ENCODE results near the gene PCDH9. TPM values are rescaled to one million over a fixed set of nuclear protein-coding genes. Genes with fewer than 3 reads are reported as not detected.

Gene PCDH9
- total RNA-seq, 1 donor from 2014 or later = 6.8 TPM

DNA sequence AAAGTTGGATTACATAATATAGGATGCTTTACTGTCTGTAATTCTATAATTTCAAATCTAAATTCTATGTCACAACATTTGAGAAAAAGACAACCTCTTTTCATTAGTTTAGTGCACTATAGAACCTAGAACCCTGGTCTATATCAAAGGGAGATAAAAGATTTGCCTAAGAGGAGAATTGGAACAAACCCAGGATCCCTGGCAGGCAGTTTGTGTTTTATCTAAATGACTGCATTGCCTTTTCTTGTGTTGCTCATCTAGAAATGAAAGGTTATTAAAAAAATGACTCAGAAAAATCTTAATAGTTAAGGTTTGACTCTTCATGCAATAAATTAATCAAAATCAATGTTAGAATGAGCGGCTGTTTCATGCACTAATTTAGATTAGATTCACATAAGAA, 96.7 kb downstream of the PCDH9 start:
- Histone ChIP-seq H3K9me3 (ENCODE audit: control insufficient read depth in 3 of 3, low read length in 3 of 3) (no peaks in the 10 kb centered on the region), H3K36me3 (ENCODE audit: control insufficient read depth in 3 of 3, insufficient read depth in 3 of 3, low read length in 3 of 3) (no peaks in the 10 kb centered on the region), H3K4me3 (ENCODE audit: low read length in 3 of 3) (no peak overlapping the region), H3K27ac (ENCODE audit: low read depth, low read length) (no peak overlapping the region), H3K4me1 (ENCODE audit: control insufficient read depth in 3 of 3, insufficient read depth in 3 of 3, low read length in 3 of 3) (no peaks in the 10 kb centered on the region), H3K27me3 (ENCODE audit: control insufficient read depth in 3 of 3, insufficient read depth in 3 of 3, low read length in 3 of 3) (no peaks in the 10 kb centered on the region), H3K9ac (ENCODE audit: low read depth in 1 of 3, low read length in 3 of 3) (no peak overlapping the region)

DNA sequence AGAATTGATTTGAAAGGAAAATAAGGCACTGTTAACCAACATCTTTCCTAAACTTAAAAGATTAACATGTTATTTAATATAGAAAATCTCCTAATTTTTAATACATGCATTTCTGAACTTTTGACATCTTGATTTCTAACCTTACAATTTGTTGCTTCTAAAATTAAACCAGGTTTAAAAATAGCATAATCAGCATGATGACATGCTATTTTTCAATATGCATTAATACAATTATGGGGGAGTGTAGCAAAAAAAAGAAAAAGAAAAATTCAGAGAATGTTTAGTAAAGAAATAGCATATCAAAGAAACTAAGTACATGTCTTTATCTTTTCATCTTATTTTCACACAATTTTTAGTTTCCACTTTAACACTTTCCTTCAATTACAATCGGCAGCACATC, 98.7 kb downstream of the PCDH9 start:
- Histone ChIP-seq H3K27ac (ENCODE audit: low read depth, low read length) (no peak overlapping the region), H3K9me3 (ENCODE audit: control insufficient read depth in 3 of 3, low read length in 3 of 3) (no peaks in the 10 kb centered on the region), H3K27me3 (ENCODE audit: control insufficient read depth in 3 of 3, insufficient read depth in 3 of 3, low read length in 3 of 3) (no peaks in the 10 kb centered on the region), H3K9ac (ENCODE audit: low read depth in 1 of 3, low read length in 3 of 3) (no peak overlapping the region), H3K36me3 (ENCODE audit: control insufficient read depth in 3 of 3, insufficient read depth in 3 of 3, low read length in 3 of 3) (no peaks in the 10 kb centered on the region), H3K4me1 (ENCODE audit: control insufficient read depth in 3 of 3, insufficient read depth in 3 of 3, low read length in 3 of 3) (no peaks in the 10 kb centered on the region), H3K4me3 (ENCODE audit: low read length in 3 of 3) (no peak overlapping the region)

DNA sequence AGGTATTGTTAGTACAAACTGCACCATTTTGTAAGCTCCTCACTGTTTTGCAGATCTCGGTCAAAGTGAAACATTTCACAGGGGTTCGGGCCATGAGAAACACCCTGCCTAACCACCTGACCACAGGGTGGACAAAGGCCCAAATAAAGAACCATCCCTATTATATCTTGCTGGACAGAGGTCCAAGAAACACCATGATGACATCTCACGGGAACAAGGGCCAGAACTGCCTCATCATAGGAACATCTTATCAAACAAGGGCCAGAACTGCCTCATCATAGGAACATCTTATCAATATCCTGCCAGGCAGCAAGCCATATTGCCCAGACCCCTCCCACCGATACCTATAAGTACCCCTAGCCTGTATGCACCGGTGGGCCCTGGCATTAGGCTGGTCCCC, 99.7 kb downstream of the PCDH9 start:
- Histone ChIP-seq H3K27me3 (ENCODE audit: control insufficient read depth in 3 of 3, insufficient read depth in 3 of 3, low read length in 3 of 3) (no peaks in the 10 kb centered on the region), H3K4me1 (ENCODE audit: control insufficient read depth in 3 of 3, insufficient read depth in 3 of 3, low read length in 3 of 3) (no peaks in the 10 kb centered on the region), H3K36me3 (ENCODE audit: control insufficient read depth in 3 of 3, insufficient read depth in 3 of 3, low read length in 3 of 3) (no peaks in the 10 kb centered on the region), H3K27ac (ENCODE audit: low read depth, low read length) (no peak overlapping the region), H3K9ac (ENCODE audit: low read depth in 1 of 3, low read length in 3 of 3) (no peak overlapping the region), H3K4me3 (ENCODE audit: low read length in 3 of 3) (no peak overlapping the region), H3K9me3 (ENCODE audit: control insufficient read depth in 3 of 3, low read length in 3 of 3) (no peaks in the 10 kb centered on the region)

DNA sequence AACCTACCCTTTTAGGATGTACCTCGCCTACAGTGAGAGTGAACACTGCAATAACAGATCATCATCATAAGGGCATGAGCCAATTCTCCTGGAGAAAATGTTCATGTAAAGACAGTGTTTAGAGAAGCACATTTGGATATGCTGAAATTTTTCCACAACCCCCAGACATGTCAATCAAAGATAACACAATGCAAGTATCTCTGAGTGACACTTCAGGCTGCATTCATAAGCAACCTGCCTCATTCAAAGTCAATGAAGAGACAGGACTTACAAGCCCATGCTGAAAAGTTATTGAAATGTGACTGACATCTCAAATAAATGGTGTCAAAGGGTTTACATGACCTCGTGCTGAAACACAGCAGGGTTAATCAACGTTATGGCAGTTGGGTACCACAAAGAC, 102.0 kb downstream of the PCDH9 start:
- Histone ChIP-seq H3K36me3 (ENCODE audit: control insufficient read depth in 3 of 3, insufficient read depth in 3 of 3, low read length in 3 of 3) (no peaks in the 10 kb centered on the region), H3K27ac (ENCODE audit: low read depth, low read length) (no peak overlapping the region), H3K4me3 (ENCODE audit: low read length in 3 of 3) (no peak overlapping the region), H3K27me3 (ENCODE audit: control insufficient read depth in 3 of 3, insufficient read depth in 3 of 3, low read length in 3 of 3) (no peaks in the 10 kb centered on the region), H3K4me1 (ENCODE audit: control insufficient read depth in 3 of 3, insufficient read depth in 3 of 3, low read length in 3 of 3) (no peaks in the 10 kb centered on the region), H3K9me3 (ENCODE audit: control insufficient read depth in 3 of 3, low read length in 3 of 3) (no peaks in the 10 kb centered on the region), H3K9ac (ENCODE audit: low read depth in 1 of 3, low read length in 3 of 3) (no peak overlapping the region)

DNA sequence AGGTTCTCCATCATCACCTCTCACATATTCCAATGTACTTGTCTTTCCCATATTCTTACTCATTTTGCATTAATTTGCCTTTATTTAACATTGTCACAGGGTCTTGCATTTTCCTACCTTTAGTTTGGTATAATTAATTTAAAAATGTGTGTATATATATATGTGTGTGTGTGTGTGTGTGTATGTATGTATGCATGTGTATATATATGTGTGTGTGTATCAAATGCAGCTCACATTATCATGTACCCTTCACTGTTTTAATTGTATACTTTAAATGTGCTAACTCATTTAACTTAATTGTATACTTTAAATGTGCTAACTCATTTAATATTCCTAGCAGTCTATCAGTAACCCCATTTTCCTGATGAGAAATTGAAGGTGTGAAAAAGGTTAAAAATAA, 104.5 kb downstream of the PCDH9 start:
- no peaks in the 10 kb centered on the region for H3K9me3 ChIP-seq (ENCODE audit: control insufficient read depth in 3 of 3, low read length in 3 of 3)
- no peaks in the 10 kb centered on the region for H3K36me3 ChIP-seq (ENCODE audit: control insufficient read depth in 3 of 3, insufficient read depth in 3 of 3, low read length in 3 of 3)
- no peaks in the 10 kb centered on the region for H3K27me3 ChIP-seq (ENCODE audit: control insufficient read depth in 3 of 3, insufficient read depth in 3 of 3, low read length in 3 of 3)
- H3K4me3 ChIP-seq (ENCODE audit: low read length in 3 of 3) = no peak overlapping the region
- no peak overlapping the region for H3K27ac ChIP-seq (ENCODE audit: low read depth, low read length)
- H3K4me1 ChIP-seq (ENCODE audit: control insufficient read depth in 3 of 3, insufficient read depth in 3 of 3, low read length in 3 of 3) = no peaks in the 10 kb centered on the region
- no peak overlapping the region for H3K9ac ChIP-seq (ENCODE audit: low read depth in 1 of 3, low read length in 3 of 3)

DNA sequence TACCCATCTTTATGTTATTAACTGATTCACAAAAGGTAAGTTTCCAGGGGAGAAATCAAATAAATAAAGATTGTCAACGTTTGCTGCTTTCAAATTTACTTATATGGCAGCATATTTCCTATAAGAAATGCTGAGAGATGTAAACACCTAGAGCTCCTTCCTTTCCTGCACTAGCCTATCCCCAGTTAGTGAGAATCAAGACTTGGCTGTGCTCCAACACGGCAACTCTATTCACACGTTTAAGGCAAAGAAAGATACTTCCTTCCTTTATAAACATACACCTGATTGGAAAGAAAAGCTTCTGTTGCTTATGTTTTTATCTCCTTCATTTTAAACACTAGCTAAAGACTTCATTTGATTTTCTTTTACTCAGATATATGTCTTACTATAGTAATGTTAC, 107.0 kb downstream of the PCDH9 start:
- H3K4me3 ChIP-seq (ENCODE audit: low read length in 3 of 3) = no peak overlapping the region
- H3K27ac ChIP-seq (ENCODE audit: low read depth, low read length) = no peak overlapping the region
- no peaks in the 10 kb centered on the region for H3K36me3 ChIP-seq (ENCODE audit: control insufficient read depth in 3 of 3, insufficient read depth in 3 of 3, low read length in 3 of 3)
- H3K4me1 ChIP-seq (ENCODE audit: control insufficient read depth in 3 of 3, insufficient read depth in 3 of 3, low read length in 3 of 3) = no peaks in the 10 kb centered on the region
- no peaks in the 10 kb centered on the region for H3K9me3 ChIP-seq (ENCODE audit: control insufficient read depth in 3 of 3, low read length in 3 of 3)
- no peaks in the 10 kb centered on the region for H3K27me3 ChIP-seq (ENCODE audit: control insufficient read depth in 3 of 3, insufficient read depth in 3 of 3, low read length in 3 of 3)
- no peak overlapping the region for H3K9ac ChIP-seq (ENCODE audit: low read depth in 1 of 3, low read length in 3 of 3)

DNA sequence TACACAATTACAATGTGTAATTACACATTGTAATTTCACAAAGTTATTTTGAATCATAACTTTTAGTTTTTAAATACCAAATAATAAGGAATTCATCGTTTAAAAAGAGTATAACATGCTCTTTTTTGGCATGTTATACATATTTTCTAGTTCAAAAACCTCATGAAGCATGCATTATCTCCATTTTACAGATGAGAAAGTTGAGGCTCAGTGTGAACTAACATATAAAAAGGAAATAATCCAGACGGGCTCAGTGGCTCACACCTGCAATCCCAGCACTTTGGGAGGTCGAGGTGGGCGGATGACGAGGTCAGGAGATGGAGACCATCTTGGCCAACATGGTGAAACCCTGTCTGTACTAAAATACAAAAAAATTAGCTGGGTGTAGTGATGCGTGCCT, 107.9 kb downstream of the PCDH9 start:
- Histone ChIP-seq H3K4me3 (ENCODE audit: low read length in 3 of 3) (no peak overlapping the region), H3K9ac (ENCODE audit: low read depth in 1 of 3, low read length in 3 of 3) (no peak overlapping the region), H3K4me1 (ENCODE audit: control insufficient read depth in 3 of 3, insufficient read depth in 3 of 3, low read length in 3 of 3) (no peaks in the 10 kb centered on the region), H3K9me3 (ENCODE audit: control insufficient read depth in 3 of 3, low read length in 3 of 3) (no peaks in the 10 kb centered on the region), H3K36me3 (ENCODE audit: control insufficient read depth in 3 of 3, insufficient read depth in 3 of 3, low read length in 3 of 3) (no peaks in the 10 kb centered on the region), H3K27me3 (ENCODE audit: control insufficient read depth in 3 of 3, insufficient read depth in 3 of 3, low read length in 3 of 3) (no peaks in the 10 kb centered on the region), H3K27ac (ENCODE audit: low read depth, low read length) (no peak overlapping the region)

DNA sequence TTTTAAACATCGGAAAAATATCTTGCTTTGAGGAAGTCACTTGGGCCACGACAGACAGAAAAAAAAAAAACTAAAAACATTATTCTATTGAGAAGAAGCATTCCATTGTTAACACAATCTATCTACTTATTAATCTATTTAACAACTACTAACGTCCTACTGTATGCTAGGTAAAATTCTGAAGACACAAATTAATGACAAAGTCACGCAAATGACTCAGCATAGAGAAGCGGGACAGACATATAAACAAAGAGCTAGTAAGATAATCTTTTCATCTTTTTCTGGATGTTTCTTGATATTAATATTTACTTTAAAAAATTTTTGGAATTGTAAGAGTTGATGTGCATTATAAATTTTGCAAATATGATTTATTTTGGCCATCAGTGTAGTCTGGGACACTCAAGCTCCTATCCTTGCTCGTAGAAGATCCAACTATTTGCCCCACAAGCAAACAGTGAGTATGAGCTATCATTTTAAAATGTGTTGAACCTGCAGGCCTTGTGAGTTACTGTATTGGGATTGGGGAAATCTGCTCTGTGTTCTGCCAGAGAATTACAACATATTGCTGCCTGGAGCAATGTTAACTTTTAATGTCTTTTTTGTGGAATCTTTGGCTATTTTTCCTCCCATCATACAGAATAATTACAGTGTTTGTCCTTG, 109.1 kb downstream of the PCDH9 start:
- H3K9ac ChIP-seq (ENCODE audit: low read depth in 1 of 3, low read length in 3 of 3) = no peak overlapping the region
- H3K4me3 ChIP-seq (ENCODE audit: low read length in 3 of 3) = no peak overlapping the region
- H3K9me3 ChIP-seq (ENCODE audit: control insufficient read depth in 3 of 3, low read length in 3 of 3) = no peaks in the 10 kb centered on the region
- H3K27me3 ChIP-seq (ENCODE audit: control insufficient read depth in 3 of 3, insufficient read depth in 3 of 3, low read length in 3 of 3) = no peaks in the 10 kb centered on the region
- H3K36me3 ChIP-seq (ENCODE audit: control insufficient read depth in 3 of 3, insufficient read depth in 3 of 3, low read length in 3 of 3) = no peaks in the 10 kb centered on the region
- no peak overlapping the region for H3K27ac ChIP-seq (ENCODE audit: low read depth, low read length)
- H3K4me1 ChIP-seq (ENCODE audit: control insufficient read depth in 3 of 3, insufficient read depth in 3 of 3, low read length in 3 of 3) = no peaks in the 10 kb centered on the region

DNA sequence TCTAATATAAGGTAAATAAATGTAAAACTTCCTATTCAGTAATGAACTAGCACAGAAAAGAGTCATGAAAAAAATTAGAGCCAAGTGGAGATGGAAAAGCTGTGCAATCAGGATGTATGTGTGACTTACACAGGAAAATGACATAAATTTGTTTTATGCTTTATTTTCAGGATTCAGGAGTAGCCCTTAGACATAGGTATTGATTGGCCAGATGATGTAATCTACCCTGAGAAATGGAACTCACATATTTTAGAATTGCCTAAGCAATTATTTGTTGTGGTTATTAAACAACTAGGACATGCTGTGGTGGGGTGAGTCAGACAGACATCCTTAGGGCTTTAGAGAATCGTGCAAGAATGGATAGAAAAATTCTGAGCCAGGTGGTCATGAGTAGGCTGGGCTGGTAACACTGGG, 110.6 kb downstream of the PCDH9 start:
- no peak overlapping the region for H3K4me3 ChIP-seq (ENCODE audit: low read length in 3 of 3)
- H3K27ac ChIP-seq (ENCODE audit: low read depth, low read length) = no peak overlapping the region
- no peaks in the 10 kb centered on the region for H3K36me3 ChIP-seq (ENCODE audit: control insufficient read depth in 3 of 3, insufficient read depth in 3 of 3, low read length in 3 of 3)
- no peaks in the 10 kb centered on the region for H3K4me1 ChIP-seq (ENCODE audit: control insufficient read depth in 3 of 3, insufficient read depth in 3 of 3, low read length in 3 of 3)
- no peaks in the 10 kb centered on the region for H3K27me3 ChIP-seq (ENCODE audit: control insufficient read depth in 3 of 3, insufficient read depth in 3 of 3, low read length in 3 of 3)
- no peaks in the 10 kb centered on the region for H3K9me3 ChIP-seq (ENCODE audit: control insufficient read depth in 3 of 3, low read length in 3 of 3)
- H3K9ac ChIP-seq (ENCODE audit: low read depth in 1 of 3, low read length in 3 of 3) = no peak overlapping the region

DNA sequence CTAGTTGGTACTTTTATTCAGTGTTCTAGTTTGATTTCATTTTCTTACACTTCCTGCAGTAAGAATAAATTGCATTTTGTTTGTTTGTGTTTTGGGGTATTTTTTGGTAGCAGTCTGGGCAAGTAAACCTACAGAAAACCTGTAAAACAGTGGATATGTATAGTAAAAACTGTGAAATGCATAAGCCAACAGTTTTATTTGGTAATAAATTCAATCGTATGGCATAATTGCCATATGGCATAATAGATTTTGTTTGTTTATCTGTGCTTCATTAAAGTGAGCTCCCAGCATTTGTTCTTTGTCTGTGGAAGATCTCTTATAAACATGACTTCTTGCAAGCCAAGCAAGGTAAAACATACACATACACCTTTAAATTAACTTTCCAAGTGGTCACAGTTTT, 111.9 kb downstream of the PCDH9 start:
- H3K4me3 ChIP-seq (ENCODE audit: low read length in 3 of 3) = no peak overlapping the region
- H3K27ac ChIP-seq (ENCODE audit: low read depth, low read length) = no peak overlapping the region
- H3K9ac ChIP-seq (ENCODE audit: low read depth in 1 of 3, low read length in 3 of 3) = no peak overlapping the region
- H3K9me3 ChIP-seq (ENCODE audit: control insufficient read depth in 3 of 3, low read length in 3 of 3) = no peaks in the 10 kb centered on the region
- H3K27me3 ChIP-seq (ENCODE audit: control insufficient read depth in 3 of 3, insufficient read depth in 3 of 3, low read length in 3 of 3) = no peaks in the 10 kb centered on the region
- H3K4me1 ChIP-seq (ENCODE audit: control insufficient read depth in 3 of 3, insufficient read depth in 3 of 3, low read length in 3 of 3) = no peaks in the 10 kb centered on the region
- H3K36me3 ChIP-seq (ENCODE audit: control insufficient read depth in 3 of 3, insufficient read depth in 3 of 3, low read length in 3 of 3) = no peaks in the 10 kb centered on the region
